ENCODE results near the gene FAM124A.

The FAM124A gene

DNA sequence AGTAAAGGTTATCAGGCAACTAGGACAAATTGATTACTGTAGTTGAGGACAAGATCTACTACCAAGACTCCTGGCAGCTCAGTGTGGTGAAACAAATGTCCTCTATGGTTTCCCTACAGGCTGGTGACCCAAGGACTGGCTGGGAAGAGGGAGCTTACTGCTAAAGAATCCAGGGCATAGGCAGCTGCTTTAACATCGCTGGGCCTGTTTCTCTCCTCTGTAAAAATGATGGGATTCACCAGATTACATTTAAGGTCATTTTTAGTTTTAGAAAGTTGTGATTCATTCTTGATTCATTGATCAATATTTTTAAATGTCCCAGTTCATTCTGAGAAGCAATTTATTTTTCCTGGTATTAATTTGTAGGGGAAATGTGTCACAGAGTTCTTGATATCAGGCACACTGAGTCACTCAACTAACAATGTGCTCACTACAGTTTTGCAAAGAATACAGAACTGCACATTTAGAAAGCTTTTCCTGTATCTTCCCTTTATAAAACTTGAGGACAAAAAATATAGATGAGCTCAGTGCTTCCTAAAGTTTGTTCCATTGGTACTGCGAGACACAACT, 19.6 kb upstream of the FAM124A start:
- Histone ChIP-seq H3K4me3 (no peak overlapping the region), H3K27ac (no peak overlapping the region)
- no peak for DNase-seq (ENCODE audit: low spot score)
- TF ChIP-seq, protein P1, sequence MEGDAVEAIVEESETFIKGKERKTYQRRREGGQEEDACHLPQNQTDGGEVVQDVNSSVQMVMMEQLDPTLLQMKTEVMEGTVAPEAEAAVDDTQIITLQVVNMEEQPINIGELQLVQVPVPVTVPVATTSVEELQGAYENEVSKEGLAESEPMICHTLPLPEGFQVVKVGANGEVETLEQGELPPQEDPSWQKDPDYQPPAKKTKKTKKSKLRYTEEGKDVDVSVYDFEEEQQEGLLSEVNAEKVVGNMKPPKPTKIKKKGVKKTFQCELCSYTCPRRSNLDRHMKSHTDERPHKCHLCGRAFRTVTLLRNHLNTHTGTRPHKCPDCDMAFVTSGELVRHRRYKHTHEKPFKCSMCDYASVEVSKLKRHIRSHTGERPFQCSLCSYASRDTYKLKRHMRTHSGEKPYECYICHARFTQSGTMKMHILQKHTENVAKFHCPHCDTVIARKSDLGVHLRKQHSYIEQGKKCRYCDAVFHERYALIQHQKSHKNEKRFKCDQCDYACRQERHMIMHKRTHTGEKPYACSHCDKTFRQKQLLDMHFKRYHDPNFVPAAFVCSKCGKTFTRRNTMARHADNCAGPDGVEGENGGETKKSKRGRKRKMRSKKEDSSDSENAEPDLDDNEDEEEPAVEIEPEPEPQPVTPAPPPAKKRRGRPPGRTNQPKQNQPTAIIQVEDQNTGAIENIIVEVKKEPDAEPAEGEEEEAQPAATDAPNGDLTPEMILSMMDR (IDR thresholded peaks at IDR 0.05): no peak

GRCh38 chr13:51206584-51206983, 15.6 kb upstream of the FAM124A start:
- H3K27ac ChIP-seq: no peak overlapping the region
- no peak overlapping the region for H3K4me3 ChIP-seq
- TF ChIP-seq, protein P1 (IDR thresholded peaks at IDR 0.05): no peak
- DNase-seq (ENCODE audit: low spot score): no peak

- no peak overlapping the region for H3K4me3 ChIP-seq
- TF ChIP-seq, protein P1 (IDR thresholded peaks at IDR 0.05): no peak
- DNase-seq (ENCODE audit: low spot score): no peak
- no peak overlapping the region for H3K27ac ChIP-seq
These were observed 14.3 kb upstream of the FAM124A start for GRCh38 chr13:51207881-51208280.

DNA sequence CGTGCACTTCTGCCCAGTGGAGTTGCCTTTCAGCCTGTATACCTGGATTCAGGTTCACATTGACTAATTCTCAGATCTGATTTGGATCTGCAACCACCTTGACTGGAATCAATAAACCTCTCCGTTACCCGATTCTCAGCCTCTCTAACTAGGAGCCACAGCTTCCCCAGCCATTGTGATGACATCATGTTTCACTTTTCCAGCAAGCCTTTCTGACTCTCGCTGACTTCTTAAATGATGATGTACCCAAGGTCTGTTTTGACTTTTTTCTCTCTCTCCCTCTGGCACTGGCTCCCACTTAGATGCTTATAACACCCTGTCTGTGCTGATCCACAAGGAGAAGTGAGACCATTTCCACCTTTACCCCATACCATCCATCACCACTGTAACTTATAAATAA, 13.5 kb upstream of the FAM124A start:
- no peak overlapping the region for H3K27ac ChIP-seq
- TF ChIP-seq, protein P1 (IDR thresholded peaks at IDR 0.05): no peak
- H3K4me3 ChIP-seq: no peak overlapping the region
- no peak for DNase-seq (ENCODE audit: low spot score)

DNA sequence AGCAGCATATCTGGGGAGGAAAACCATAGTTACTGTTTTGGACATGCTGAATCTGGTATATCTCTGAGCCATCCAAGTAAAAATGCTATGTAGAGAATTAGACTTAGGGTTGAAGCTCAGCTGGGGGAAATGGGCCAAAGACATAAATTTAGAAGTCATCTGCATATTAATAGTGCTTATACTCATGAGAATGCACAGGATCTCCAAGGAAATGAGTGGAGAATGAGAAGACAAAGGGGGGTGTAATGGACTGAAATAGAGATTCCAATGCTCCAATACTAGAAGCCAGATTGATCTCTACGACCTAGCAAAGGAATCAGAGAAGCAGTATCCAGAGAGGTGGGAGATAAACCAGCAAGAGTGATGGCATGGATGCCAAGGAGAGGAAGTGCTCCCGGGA, 10.3 kb upstream of the FAM124A start:
- no peak for DNase-seq (ENCODE audit: low spot score)
- TF ChIP-seq, protein P1 (IDR thresholded peaks at IDR 0.05): no peak
- Histone ChIP-seq H3K4me3 (no peak overlapping the region), H3K27ac (no peak overlapping the region)

DNA sequence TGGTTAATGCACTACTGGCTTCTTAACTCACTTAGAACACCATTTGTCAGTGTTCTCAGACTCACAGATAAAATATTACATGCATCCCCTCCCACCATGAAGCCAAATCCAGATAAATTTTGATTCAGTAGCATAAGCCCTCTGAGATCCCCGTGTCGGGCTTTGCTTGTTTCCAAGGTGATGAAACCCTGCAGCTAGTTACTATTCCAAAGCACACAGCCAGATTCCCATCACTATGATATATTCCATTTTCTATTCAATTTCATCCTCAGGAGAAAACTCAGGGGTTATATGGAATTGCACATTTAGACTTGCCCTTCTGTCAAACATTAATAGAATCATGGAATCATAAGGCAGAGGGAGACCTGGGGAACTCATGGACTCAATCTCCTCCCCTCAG, 9.4 kb upstream of the FAM124A start:
- Histone ChIP-seq H3K4me3 (no peak overlapping the region), H3K27ac (no peak overlapping the region)
- no peak for DNase-seq (ENCODE audit: low spot score)
- TF ChIP-seq, protein P1 (IDR thresholded peaks at IDR 0.05): no peak

- TF ChIP-seq, protein P1 (IDR thresholded peaks at IDR 0.05): no peak
- no peak for DNase-seq (ENCODE audit: low spot score)
- no peak overlapping the region for H3K27ac ChIP-seq
These were observed 8.9 kb upstream of the FAM124A start for GRCh38 chr13:51213173-51213728.

More at GRCh38 chr13:51213173-51213728, 8.9 kb upstream of the FAM124A start:
- H3K4me3 ChIP-seq: no peak overlapping the region

Measured in coronary artery (tissue), 2 donors.